ENCODE data around the gene SLC6A8.

SLC6A8 gene

GRCh38 chrX:153645921-153646488 is 41.7 kb upstream of the SLC6A8 start:
- Histone ChIP-seq H3K9ac (ENCODE audit: low read depth, low read length, poor library complexity) (no peak overlapping the region), H3K4me3 (ENCODE audit: low read length in 2 of 2) (no peak overlapping the region), H3K36me3 (replicated peaks in 1 of 2; ENCODE audit: control insufficient read depth in 2 of 2, insufficient read depth in 2 of 2, low read length in 2 of 2) (no peaks in the 10 kb centered on the region), H2BK120ac (ENCODE audit: low read depth, low read length) (no peak overlapping the region), H2AFZ (ENCODE audit: low read length) (no peak overlapping the region), H2BK12ac (ENCODE audit: low read length) (no peak overlapping the region), H3K23ac (ENCODE audit: low read depth, low read length, poor library complexity) (no peak overlapping the region), H2AK5ac (ENCODE audit: low read depth, low read length) (no peak overlapping the region), H3K27ac (replicated peaks; ENCODE audit: low read length) (no peak overlapping the region), H3K4ac (ENCODE audit: low read length) (no peak overlapping the region), H4K91ac (ENCODE audit: low read depth, low read length, poor library complexity) (no peak overlapping the region), H3K27me3 (ENCODE audit: control insufficient read depth in 3 of 3, insufficient read depth in 3 of 3, low read depth in 1 of 3, low read length in 3 of 3) (peaks cover 7 to 74% (median 64%) of the 10 kb centered on the region in 3 experiments), H3K4me2 (ENCODE audit: insufficient read depth, low read length, poor library complexity, severe bottlenecking) (no peak overlapping the region), H3K4me1 (ENCODE audit: control insufficient read depth in 2 of 2, insufficient read depth in 1 of 2, low read depth in 1 of 2, low read length in 2 of 2) (peaks cover 11 to 16% of the 10 kb centered on the region in 2 donors), H3K18ac (ENCODE audit: low read length) (no peak overlapping the region), H2BK5ac (ENCODE audit: low read length) (no peak overlapping the region), H3K79me1 (ENCODE audit: low read depth, low read length) (no peaks in the 10 kb centered on the region), H3K14ac (ENCODE audit: low read length) (no peak overlapping the region), H2BK15ac (ENCODE audit: low read length) (no peak overlapping the region), H3K9me3 (replicated peaks in 1 of 2; ENCODE audit: control insufficient read depth in 2 of 2, insufficient read depth in 1 of 2, low read depth in 1 of 2, low read length in 2 of 2) (no peaks in the 10 kb centered on the region), H4K8ac (ENCODE audit: low read depth, low read length) (no peak overlapping the region)
- DNase-seq (ENCODE audit: low spot score), result no peak
- WGBS, 2 donors (ENCODE audit: extremely low coverage in 2 of 2, insufficient read length in 2 of 2, insufficient replicate concordance in 1 of 2), result no CpG with 5 or more reads among the region's 10 CpGs

- no peak within 1 kb of the TSS for H3K14ac ChIP-seq (ENCODE audit: low read length)
- H3K4me3 ChIP-seq (ENCODE audit: low read length in 2 of 2), result no peak within 1 kb of the TSS
- no peak within 1 kb of the TSS for H2BK12ac ChIP-seq (ENCODE audit: low read length)
- H2AFZ ChIP-seq (ENCODE audit: low read length), result peak within 1 kb of the TSS; percentile 59
- H4K91ac ChIP-seq (ENCODE audit: low read depth, low read length, poor library complexity), result no peak within 1 kb of the TSS
- H3K23ac ChIP-seq (ENCODE audit: low read depth, low read length, poor library complexity), result no peak within 1 kb of the TSS
- no peak within 1 kb of the TSS for H2BK120ac ChIP-seq (ENCODE audit: low read depth, low read length)
- WGBS, 2 donors (ENCODE audit: extremely low coverage in 2 of 2, insufficient read length in 2 of 2, insufficient replicate concordance in 1 of 2), result no CpG with 5 or more reads among the region's 53 CpGs
- peaks cover 5 to 10% of the 10 kb centered on the region in 2 donors for H3K4me1 ChIP-seq (ENCODE audit: control insufficient read depth in 2 of 2, insufficient read depth in 1 of 2, low read depth in 1 of 2, low read length in 2 of 2)
- H3K18ac ChIP-seq (ENCODE audit: low read length), result peak within 1 kb of the TSS; percentile 38
- H3K27ac ChIP-seq (replicated peaks; ENCODE audit: low read length), result no peak within 1 kb of the TSS
- H4K8ac ChIP-seq (ENCODE audit: low read depth, low read length), result no peak within 1 kb of the TSS
- H3K9me3 ChIP-seq (replicated peaks in 1 of 2; ENCODE audit: control insufficient read depth in 2 of 2, insufficient read depth in 1 of 2, low read depth in 1 of 2, low read length in 2 of 2), result no peaks in the 10 kb centered on the region
- no peaks in the 10 kb centered on the region for H3K79me1 ChIP-seq (ENCODE audit: low read depth, low read length)
- peak within 1 kb of the TSS; percentile 44 for H3K9ac ChIP-seq (ENCODE audit: low read depth, low read length, poor library complexity)
- H2AK5ac ChIP-seq (ENCODE audit: low read depth, low read length), result no peak within 1 kb of the TSS
- no peak within 1 kb of the TSS for H2BK15ac ChIP-seq (ENCODE audit: low read length)
- H3K4ac ChIP-seq (ENCODE audit: low read length), result no peak within 1 kb of the TSS
- no peaks in the 10 kb centered on the region for H3K36me3 ChIP-seq (replicated peaks in 1 of 2; ENCODE audit: control insufficient read depth in 2 of 2, insufficient read depth in 2 of 2, low read length in 2 of 2)
- H2BK5ac ChIP-seq (ENCODE audit: low read length), result no peak within 1 kb of the TSS
- DNase-seq (ENCODE audit: low spot score), result no peak
- H3K27me3 ChIP-seq (ENCODE audit: control insufficient read depth in 3 of 3, insufficient read depth in 3 of 3, low read depth in 1 of 3, low read length in 3 of 3), result peaks cover 7 to 66% (median 64%) of the 10 kb centered on the region in 3 experiments
- peak within 1 kb of the TSS; percentile 49 for H3K4me2 ChIP-seq (ENCODE audit: insufficient read depth, low read length, poor library complexity, severe bottlenecking)
Measured at GRCh38 chrX:153646620-153647373, 40.9 kb upstream of the SLC6A8 start, which contains the start of gene DUSP9. Gene DUSP9 (plus strand): TSS chrX:153647203. CDS start chrX:153647954, 751 bp downstream.

- H3K9ac ChIP-seq (ENCODE audit: low read depth, low read length, poor library complexity), result peak overlapping the region; percentile 44
- H3K27ac ChIP-seq (replicated peaks; ENCODE audit: low read length), result no peak overlapping the region
- no CpG with 5 or more reads among the region's 85 CpGs for WGBS, 2 donors (ENCODE audit: extremely low coverage in 2 of 2, insufficient read length in 2 of 2, insufficient replicate concordance in 1 of 2)
Measured at GRCh38 chrX:153647461-153648357, 40.0 kb upstream of the SLC6A8 start.

More at GRCh38 chrX:153647461-153648357, 40.0 kb upstream of the SLC6A8 start:
- Histone ChIP-seq H3K4me1 (ENCODE audit: control insufficient read depth in 2 of 2, insufficient read depth in 1 of 2, low read depth in 1 of 2, low read length in 2 of 2) (peaks cover 3 to 7% of the 10 kb centered on the region in 2 donors), H4K8ac (ENCODE audit: low read depth, low read length) (no peak overlapping the region), H2AFZ (ENCODE audit: low read length) (peak overlapping the region; percentile 59), H3K4me3 (ENCODE audit: low read length in 2 of 2) (no peak overlapping the region), H2BK15ac (ENCODE audit: low read length) (no peak overlapping the region), H2BK5ac (ENCODE audit: low read length) (no peak overlapping the region), H2BK12ac (ENCODE audit: low read length) (no peak overlapping the region), H3K79me1 (ENCODE audit: low read depth, low read length) (no peaks in the 10 kb centered on the region), H3K23ac (ENCODE audit: low read depth, low read length, poor library complexity) (no peak overlapping the region), H3K36me3 (replicated peaks in 1 of 2; ENCODE audit: control insufficient read depth in 2 of 2, insufficient read depth in 2 of 2, low read length in 2 of 2) (no peaks in the 10 kb centered on the region), H4K91ac (ENCODE audit: low read depth, low read length, poor library complexity) (no peak overlapping the region), H2BK120ac (ENCODE audit: low read depth, low read length) (no peak overlapping the region), H2AK5ac (ENCODE audit: low read depth, low read length) (no peak overlapping the region), H3K14ac (ENCODE audit: low read length) (no peak overlapping the region), H3K4me2 (ENCODE audit: insufficient read depth, low read length, poor library complexity, severe bottlenecking) (peak overlapping the region; percentile 49), H3K4ac (ENCODE audit: low read length) (no peak overlapping the region), H3K9me3 (replicated peaks in 1 of 2; ENCODE audit: control insufficient read depth in 2 of 2, insufficient read depth in 1 of 2, low read depth in 1 of 2, low read length in 2 of 2) (no peaks in the 10 kb centered on the region), H3K18ac (ENCODE audit: low read length) (peak overlapping the region; percentile 38), H3K27me3 (ENCODE audit: control insufficient read depth in 3 of 3, insufficient read depth in 3 of 3, low read depth in 1 of 3, low read length in 3 of 3) (peaks cover 7 to 64% (median 62%) of the 10 kb centered on the region in 3 experiments)
- no peak for DNase-seq (ENCODE audit: low spot score)
